GM18861 (cell line): ENCODE data around the gene OR4Q2.
"Not testable (repeated sequence)": the region's sequence is repeated elsewhere in the genome, so short reads cannot be mapped to it uniquely, and the experiment has no call there.

Experiments
- ATAC-seq: cut with Tn5 transposase; IDR thresholded peaks from one replicate; pipeline ENCODE4 v1.9.1; 2021; ENCODE audit not compliant: unreplicated experiment

Gene OR4Q2

GRCh38 chr14:20001863-20002262 is at the start of gene OR4Q2:
OR4Q2 (plus strand) TSS chr14:20002163.
- ATAC-seq, result no peak

GRCh38 chr14:19969735-19970134 is 32.2 kb upstream of the OR4Q2 start:
- not testable (repeated sequence) for ATAC-seq

DNA sequence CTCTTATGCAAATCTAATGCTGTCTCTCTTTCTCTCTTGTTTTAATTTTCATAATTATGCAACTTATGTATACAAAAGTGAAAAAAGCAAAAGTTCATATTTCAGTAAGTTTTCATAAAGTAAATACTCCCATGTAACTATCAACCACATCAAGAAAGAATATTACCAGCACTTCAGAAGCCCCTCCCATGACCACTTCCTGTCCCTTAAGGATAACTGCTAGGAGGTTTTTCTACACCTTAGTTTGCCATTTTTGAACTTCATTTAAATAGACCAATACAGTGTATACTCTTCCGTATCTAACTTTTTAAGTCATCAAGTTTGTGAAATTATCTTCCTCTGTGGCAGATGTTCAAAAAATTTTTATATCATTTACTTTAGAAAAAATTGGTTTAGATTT is 27.1 kb upstream of the OR4Q2 start:
- no peak for ATAC-seq

- ATAC-seq, result no peak
Measured at GRCh38 chr14:19975291-19975690, 26.7 kb upstream of the OR4Q2 start, which contains the start of gene OR4K15. OR4K15 (plus strand) TSS chr14:19975591; CDS start chr14:19975591, 0 bp downstream.

GRCh38 chr14:19993438-19993837 is 8.5 kb upstream of the OR4Q2 start:
- ATAC-seq, result no peak

DNA sequence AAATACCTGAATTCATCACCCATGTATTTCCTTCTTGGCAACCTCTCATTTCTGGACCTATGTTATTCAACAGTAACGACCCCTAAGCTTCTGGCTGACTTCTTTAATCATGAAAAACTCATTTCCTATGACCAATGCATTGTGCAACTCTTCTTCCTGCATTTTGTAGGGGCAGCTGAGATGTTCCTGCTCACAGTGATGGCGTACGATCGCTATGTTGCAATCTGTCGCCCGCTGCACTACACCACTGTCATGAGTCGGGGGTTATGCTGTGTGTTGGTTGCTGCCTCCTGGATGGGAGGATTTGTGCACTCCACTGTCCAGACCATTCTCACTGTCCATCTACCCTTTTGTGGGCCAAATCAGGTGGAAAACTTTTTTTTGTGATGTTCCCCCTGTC is 356 bp downstream of the OR4Q2 start:
- ATAC-seq, result no peak

DNA sequence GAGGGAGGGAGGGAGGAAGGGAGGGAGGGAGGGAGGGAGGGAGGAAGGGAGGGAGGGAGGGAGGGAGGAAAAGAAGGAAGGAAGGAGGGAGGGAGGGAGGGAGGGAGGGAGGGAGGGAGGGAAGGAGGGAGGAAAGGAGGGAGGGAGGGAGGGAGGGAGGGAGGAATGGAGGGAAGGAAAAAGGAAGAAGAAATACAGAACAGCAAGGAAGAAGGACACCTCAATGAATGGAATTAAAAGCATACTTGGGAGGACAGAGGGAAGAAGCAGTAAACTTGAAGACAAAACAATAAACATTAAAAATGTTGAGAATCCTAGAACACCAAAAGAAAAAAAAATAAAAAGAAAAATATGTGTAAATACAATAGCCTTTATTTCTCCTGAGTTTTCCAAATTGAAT is 6.2 kb downstream of the OR4Q2 start:
- ATAC-seq, result no peak

DNA sequence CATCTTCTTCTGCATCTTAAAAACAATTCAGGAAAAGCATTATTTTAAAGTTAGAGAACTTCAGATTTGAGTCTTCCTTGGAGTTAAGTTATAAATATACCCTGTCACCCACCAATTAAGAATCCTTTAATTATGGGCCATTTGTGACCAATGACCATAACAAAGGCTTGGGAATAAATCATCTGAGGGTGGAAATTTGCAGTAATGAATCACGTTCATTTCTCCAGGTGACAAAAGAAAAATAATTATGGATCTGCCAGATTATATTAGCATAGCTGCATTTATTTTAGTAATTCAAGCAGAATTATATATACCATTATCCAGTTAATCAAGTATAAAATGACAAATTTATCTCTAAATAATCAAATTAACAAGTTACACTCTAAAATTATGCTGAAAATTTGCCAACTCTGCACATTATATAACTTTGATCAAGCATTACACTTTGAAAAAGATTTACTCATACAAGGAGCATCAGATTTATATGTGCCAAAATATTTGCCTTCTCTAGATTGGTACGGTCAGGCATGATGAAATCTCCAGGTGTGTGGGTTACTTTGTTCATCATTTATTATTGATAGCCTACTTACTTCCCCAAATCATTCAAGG is 17.4 kb downstream of the OR4Q2 start, which contains the start of gene OR4K14:
Gene OR4K14, minus strand, starts transcription at position 51 of the 609 bp plus-strand sequence. CDS start 4,114 bp downstream, outside the sequence.
- no peak for ATAC-seq

DNA sequence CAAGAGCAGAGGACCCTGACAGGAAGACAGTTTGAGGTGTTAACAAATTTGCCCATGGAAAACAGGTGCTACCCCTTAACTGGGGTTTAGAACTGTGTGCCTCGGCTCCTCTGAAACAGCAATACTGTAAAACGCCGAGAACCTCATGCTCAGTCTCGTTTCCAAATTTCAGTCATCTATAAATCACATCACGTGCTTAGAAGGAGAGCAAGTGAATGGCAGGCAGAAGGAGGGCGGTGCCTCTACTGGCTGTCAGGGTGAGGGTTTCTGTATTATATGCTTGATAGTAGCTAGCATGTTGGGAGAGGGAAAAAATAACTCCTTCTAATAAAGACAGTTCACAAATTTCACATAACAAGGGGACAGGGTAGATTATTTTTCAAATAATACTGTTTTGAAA is 29.1 kb downstream of the OR4Q2 start:
- no peak for ATAC-seq

GRCh38 chr14:20035449-20035848 is 33.5 kb downstream of the OR4Q2 start:
- no peak for ATAC-seq

GRCh38 chr14:20035938-20036337 is 34.0 kb downstream of the OR4Q2 start, which contains the start of gene OR4K13:
OR4K13 (minus strand) TSS chr14:20036038; CDS start chr14:20034758, 1,280 bp downstream.
- no peak for ATAC-seq

DNA sequence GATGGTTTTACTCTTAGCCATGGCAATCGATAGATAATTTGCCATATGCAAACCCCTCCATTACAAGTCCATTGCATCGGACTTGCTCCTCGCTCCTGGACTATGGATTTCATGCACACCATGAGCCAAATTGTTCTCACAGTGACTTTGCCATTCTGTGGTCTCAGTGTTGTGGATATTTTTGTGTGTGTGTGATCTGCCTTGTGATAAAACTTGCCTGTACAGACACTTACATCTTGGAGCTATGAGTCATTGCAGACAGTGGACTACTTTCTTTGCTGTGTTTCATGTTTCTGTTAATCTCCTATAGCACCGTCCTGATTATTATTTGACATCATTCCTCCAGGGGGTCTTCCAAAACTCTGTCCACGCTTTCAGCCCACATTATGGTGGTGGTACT is 42.3 kb downstream of the OR4Q2 start:
- no peak for ATAC-seq

DNA sequence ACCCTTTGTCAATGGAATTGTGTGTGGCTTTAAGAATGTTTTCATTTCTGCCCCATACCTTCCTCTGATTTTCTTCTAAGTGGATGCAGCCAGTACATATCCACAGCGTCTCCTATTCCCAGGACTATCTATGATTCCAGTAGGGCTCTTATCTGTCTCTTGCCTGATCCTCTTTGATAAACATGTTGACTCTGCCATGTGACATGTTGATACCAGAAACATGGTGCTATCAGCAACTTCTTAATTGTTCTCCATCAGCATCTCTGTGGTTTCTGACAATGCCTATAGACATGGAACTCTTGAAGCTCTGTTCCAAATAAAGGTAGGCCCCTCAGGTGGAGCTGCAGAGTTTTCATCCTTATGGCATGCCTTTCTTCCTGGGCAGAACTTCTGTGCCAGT is 46.2 kb downstream of the OR4Q2 start:
- ATAC-seq, result no peak
